COLO829 (cell line): ENCODE data around the gene FAM24B.
"Not testable (repeated sequence)": the region's sequence is repeated elsewhere in the genome, so short reads cannot be mapped to it uniquely, and the experiment has no call there.

Source experiments
- DNase-seq: peaks from one replicate; pipeline ENCODE4 v3.0.0; 2012; ENCODE audit warnings: low spot score

FAM24B gene

DNA sequence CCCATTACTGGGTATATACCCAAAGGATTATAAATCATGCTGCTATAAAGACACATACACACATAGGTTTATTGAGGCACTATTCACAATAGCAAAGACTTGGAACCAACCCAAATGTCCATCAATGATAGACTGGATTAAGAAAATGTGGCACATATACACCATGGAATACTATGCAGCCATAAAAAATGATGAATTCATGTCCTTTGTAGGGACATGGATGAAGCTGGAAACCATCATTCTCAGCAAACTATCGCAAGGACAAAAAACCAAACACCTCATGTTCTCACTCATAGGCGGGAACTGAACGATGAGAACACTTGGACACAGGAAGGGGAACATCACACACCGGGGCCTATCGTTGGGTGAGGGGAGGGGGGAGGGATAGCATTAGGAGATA is 21.3 kb downstream of the FAM24B start:
- not testable (repeated sequence) for DNase-seq

DNA sequence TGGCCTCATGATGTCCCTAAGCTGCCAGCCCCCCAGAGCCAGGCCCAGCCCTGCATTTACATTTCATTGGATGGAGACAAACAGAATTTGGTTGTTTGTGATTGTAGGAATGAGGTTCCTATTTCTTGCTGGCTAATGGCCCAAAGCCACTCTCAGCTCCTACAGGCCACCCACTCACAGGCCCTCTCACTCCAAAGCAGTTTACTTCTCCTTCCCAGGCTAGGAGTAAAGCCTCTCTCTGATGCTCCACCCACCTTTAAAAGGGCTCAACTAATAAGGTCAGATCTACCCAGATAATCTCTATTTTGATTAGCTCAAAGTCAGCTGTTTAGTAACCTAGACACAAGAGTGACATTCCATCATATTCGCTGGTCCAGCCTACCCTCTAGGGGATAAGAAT is 22.5 kb downstream of the FAM24B start:
- no peak for DNase-seq

DNA sequence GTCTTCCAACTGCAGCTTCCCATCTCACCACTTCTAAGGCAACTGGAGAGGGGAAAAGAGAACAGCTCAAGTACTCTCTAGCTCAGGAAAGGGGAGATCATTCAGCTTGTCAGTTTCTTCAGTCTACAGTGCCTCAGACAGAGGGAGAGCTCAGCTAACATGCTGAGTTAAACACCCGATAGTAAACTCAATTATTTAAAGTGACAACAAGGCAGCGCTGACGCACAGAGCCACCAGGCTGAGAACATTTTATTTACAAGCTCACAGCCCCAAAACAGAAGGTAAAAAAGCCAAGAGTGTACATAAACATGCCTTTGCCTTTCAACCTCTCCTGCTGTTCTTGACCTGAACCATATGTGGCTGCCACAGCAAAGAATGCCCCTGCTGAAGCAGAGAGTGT is 23.6 kb downstream of the FAM24B start:
- DNase-seq = no peak

DNA sequence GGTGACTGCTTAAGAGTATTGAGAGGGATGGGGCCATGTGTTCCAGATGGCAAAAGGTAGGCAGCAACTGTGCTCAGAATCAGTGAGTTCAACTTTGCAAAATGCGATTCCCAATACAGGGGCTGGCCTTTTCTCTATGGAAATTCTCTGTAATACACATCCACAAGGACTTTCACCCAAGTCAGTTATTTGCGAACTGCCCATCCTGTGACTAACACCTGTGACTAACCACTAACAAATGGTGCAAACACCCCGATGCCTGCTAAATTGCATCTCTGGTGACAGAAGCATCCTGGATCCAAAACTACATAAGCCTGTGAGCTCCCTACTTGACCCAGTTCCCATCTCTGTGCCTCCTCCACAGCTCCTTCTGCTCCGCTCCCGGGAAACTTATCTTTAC is 24.7 kb downstream of the FAM24B start:
- DNase-seq = no peak

DNA sequence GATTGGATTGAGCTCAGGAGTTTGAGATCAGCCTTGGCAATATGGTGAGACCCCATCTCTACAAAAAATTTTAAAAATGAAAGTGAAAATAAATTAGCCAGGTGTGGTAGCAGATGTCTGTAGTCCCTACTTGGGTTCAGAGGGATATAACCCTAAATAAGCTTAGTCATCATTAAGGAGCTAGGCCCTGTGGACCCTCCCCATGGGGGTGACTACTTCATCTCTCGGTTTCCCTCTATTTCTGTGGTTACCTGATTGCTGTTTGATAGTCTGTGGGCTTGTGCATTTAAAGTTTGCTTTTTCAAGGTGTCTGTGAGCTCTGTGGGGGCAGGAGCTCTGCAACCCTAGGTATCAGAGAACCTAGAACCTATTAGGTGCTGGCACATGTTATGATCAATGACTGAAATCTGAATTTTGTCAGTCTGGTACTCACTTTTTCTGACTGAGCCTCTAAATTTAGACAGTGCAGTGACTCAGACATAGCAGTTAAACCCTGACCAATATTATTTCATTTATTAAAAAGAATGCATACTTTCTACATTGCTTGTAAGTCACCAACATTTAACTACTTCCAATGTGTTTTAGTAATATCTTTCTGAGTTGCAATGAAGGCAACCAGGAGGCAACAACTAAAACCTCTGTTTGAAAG is 25.6 kb downstream of the FAM24B start:
- no peak for DNase-seq

DNA sequence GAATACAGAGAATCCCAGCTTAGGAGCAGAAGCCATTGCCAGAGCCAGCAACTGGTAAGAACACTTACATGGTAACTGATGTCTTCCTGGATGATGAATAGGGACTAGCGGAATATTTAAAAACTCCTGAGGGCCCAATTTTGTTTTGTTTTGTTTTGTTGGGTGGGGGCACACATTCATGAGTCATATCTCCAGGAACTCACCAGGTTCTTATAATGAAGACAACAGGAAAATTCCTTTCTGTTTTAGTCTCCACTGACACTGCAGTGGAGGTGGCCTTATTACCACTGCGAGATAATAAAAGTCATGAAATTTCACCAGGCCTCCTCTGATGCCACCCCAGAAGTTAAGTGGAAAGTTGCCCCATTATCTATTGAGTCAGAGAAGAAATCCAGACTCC is 27.1 kb downstream of the FAM24B start:
- DNase-seq = no peak

DNA sequence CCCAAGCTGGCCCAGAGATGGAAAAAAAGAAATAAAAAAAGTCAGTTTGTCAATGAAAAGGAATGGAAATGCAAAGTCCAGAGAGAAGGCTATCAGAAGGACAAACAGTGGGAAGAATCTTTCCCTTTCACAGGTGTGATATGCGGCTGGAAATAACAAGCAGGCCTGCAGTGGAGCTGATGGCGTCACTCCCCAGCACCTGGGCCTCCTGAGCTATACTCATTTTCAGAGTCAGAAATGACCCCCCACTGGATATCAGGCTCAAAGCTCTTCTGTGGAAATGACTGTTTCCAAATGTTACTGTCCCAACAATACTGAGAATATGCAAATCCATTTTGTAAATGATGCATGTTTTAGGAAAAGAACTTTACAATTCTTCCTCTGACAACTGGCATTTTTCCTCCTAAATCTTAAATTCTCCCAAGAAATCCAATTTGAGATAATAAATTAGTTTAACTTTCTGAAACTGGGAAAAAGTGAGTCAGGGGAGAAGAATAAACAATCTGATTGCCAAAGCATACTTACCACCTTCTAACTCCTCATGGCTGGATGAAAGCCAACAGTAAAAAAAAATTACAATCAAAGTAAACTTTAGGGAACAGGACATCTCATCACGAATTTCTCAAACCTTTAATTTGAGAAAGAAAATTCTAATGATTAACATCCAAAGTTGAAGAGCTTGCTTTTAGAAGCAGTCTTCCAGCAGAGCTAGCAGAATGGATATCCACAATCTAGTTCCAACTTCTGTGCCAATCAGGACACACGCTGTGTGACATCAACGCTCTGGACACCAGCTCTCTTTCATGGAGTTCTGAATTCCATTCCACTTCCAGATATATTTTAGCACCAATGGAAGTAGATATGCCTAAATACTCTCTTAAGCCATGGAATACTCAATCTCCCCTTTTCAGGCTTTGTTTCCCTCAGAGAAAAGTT is 28.4 kb downstream of the FAM24B start:
- no peak for DNase-seq

DNA sequence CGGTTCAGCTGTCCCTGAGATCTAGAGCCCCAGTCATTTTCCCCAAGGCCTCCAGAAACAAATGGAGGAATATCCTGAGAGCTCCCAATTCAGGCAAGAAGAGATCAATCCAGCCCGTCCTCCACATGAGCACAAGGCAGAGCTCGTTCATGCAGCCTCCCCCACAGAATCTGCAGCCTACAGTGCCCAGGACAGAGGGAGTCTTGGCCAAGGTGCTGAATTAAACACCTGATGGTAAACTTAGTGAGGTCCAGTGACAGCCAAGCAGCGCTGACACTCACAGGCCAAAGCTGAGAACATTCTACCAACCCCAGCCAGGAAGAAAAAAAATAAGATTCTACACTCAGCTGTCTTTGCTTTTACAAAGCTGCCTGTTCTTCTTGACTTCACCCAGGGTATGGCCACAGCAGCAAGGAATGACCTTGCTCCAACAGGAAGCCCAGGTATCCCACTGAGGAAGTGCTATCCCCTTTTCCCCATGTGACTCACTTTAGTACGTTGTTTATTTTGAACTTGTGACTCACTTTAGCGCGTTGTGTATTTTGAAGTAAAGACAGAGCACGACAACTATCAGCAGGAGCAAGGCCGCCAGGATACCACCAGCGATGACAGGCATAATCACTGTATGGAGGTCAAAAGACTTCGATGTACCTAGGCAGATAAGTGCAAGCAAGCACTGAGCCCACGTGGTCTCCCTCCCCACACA is 29.3 kb downstream of the FAM24B start:
- no peak for DNase-seq

DNA sequence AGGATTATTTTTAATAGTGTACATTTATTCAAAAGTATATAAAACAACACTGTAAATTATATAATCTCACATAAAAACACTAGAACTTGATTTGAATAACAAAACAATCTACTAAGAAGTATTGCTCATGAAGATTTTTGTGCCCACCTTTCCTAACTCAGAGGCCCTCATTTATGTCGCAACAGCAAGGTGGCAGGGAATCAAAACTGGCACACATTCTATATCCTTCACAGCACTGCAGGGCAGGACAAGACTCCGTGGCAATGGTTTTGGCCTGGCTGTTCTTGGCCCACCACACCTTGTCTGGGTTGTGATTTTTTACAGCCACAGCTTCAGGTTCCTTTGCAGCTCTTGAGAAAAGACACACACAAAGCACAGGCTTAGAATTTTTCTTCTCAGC is 30.3 kb downstream of the FAM24B start:
- DNase-seq = no peak

DNA sequence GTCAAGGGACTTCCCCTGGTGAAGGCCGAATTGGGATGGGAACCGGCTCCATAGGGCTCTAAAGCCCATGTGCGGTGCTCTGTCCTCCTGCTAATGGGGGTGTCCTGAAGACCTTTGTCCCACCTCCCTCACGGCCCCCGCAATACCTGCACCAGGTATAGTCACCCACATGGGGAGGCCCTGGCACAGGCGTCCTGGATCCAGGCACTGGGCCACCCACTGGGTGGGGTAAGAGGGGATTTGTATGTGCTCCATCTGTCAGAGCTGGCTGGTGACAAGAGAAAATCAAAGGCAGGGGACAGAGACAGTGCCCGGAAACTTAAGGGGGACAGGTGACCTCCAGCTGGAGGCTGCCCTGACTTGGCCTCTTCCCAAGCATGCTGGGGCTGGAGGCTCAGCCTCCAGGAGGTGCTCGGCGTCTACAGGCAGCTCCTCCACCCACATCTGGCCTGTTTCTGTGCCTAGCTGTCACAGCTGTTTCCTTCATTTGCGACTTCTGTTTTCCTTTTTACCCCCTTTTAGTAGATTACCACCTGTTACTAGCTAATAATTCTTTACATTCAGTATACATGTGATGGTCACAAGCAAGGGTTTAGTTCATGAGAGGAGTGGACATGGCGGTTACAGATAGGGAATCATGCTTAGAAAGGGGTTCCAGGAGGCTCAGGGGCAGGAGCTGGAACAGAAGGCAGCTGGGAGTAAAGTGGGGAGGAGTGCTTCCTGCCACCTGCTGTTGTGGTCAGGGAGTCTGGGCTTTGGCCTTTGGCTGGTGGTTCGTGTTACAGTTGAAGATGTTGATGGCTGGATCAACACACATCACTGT is 31.4 kb downstream of the FAM24B start:
- DNase-seq = no peak

DNA sequence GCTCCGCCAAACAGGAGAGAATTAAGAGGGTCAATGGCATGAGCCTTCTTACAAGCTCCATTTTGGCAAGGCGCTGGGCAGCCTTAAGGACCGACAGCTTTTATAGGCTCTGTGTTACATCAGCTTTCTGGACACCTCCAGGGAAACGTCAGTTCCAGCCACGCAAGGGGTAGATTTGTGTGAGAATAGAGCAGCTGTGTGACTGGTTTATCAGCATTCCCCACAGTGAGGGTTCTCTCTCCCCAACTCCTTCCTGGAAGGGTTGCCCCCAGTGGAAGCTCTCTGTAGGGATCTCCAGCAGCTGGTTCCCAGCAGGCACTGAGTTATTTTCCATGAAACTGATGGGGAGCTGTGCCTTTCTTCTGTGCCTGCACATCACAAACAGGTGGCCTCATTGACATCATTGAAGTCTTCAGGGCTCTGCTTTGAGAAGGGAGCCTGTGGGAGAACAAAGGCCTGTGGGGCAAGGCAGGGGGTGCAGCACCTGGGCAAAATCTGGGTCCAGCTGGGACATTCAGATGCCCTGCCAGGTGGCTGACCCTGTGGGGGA is 33.5 kb downstream of the FAM24B start, which contains the start of gene CUZD1:
TSS of gene CUZD1 (minus strand) at position 75 of the 550 bp plus-strand sequence. CDS start at position 61, 14 bp downstream.
- no peak for DNase-seq

DNA sequence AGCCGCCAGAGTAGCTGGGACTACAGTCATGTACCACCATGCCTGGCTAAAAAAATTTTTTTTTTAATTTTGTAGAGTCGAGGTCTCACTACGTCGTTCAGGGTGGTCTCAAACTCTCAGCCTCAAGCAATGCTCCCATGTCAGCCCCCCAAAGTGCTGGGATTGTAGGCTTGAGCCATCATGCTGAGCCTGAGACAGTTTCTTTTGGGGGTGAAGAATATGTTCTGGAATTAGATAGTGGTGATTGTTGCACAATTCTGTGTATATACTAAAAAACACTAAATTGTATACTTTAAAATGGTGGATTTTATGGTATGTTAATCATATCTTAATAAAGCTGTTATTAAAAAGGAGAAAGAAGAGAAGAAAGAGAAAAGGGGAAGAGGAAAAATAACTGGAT is 35.2 kb downstream of the FAM24B start:
- DNase-seq = no peak

DNA sequence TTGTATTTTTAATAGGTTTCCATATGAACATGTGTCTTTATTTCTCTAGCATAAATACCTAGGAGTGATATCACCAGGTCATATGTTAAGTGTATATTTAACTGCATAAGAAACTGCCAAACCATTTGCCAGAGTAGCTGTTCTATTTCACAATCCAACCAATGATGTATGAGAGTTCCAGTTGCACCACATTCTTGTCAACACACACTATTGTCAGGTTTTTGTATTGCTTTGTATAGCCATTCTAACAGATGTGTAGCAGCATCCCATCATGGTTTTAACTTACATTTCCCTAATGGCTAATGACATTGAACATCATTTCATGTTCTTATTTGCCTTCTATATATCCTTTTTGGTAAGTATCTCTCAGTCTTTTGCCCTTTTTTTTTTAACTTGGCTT is 37.8 kb downstream of the FAM24B start:
- no peak for DNase-seq

DNA sequence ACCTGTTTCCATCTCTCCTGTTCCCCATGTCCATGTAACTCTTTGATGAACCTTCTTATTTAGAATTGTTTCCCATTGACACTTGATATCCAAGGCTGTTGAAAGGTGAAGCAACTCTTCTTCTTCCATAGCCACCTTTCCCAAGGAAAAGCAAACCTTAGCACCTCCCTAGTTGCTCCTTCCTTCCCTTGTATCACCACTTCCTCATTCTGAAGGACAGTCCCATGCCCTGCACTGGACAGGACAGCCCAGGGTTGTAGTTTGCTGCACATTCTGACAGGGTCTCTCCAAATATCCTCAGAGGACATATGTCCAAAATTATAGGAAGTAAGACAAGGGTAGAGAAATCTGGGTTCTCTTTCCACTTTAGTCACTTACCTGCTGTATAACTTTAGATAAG is 39.9 kb downstream of the FAM24B start:
- DNase-seq = no peak

DNA sequence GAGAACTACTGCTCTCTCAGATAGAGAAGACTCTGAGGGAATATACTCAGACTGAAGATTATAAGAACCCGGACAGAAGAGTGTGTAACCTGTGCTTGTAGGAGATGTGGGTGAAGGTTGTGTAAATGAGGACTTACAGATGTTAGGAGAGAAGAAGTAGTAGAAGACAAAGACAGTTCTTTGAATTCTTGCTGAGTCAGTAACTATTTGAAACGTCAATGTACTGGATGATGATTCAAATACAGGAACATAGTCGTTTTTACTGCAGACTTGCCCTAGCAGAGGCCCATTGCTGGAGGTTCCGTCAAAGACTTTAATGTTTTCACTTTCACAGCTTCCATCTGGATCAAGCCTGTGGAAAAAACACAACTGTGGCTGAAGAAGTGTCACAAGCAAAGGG is 40.5 kb downstream of the FAM24B start:
- DNase-seq = no peak

DNA sequence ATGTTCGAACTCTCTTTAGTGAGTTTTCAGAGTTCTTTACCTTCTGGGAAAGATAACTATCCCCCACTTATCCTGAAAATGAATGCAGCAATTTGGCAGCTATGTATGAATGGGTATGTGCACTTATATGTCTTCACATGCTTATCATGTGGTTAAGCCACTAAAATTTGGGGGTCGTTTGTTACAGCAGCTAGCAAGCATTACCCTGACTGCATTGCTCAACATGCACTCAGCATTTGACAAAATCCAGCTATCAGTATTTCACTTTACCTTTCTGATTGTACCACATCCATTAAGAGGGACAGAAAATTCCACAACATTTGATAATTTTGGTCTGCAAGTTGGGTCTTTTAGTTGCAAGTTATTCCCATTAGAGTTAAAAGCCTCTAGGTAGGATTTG is 43.5 kb downstream of the FAM24B start:
- no peak for DNase-seq

DNA sequence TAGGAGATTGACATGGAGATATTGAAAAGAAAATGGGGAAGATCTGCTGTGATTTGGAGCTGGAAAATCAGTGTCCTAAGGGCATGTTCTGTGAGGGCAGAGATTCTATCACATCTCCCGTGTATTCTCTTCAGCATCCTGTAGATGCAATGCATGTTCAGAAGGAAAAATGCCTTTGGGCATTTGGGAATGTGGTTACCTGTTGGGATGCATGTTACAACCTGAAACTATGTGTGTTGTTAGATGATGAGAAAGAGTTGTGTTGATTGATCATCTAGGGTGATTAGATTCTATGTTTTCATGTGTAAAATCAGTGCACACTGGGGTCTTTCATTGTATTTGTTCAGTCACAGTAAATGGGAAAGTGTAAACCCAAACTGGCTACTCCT is 48.4 kb downstream of the FAM24B start:
- DNase-seq = no peak

DNA sequence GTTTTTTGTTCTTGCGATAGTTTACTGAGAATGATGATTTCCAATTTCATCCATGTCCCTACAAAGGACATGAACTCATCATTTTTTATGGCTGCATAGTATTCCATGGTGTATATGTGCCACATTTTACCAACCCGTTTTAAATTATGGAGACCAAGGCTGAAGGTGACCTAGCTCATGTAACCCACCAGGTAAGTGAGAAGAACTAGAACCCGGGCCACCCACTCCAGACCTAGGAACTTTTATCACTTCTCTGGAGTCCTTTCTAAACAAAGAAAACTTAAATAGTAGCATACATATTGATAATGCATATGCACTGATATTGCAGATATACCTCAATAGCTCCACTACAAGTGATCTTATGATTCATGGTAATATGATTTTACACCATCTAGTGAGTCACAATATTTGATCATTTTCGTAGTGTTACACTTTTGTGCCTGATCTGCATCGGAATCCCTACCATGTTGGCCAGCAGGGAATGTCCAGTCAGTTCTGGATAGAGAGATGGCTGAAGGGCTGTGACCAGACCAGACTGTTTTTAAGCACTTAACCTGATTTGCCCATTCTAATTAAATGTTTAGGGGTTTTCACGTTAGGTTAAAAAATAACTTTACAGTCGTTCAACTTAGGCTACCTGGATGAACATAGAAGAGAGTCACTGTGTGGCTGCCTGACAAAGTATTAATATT is 49.0 kb downstream of the FAM24B start:
- no peak for DNase-seq

DNA sequence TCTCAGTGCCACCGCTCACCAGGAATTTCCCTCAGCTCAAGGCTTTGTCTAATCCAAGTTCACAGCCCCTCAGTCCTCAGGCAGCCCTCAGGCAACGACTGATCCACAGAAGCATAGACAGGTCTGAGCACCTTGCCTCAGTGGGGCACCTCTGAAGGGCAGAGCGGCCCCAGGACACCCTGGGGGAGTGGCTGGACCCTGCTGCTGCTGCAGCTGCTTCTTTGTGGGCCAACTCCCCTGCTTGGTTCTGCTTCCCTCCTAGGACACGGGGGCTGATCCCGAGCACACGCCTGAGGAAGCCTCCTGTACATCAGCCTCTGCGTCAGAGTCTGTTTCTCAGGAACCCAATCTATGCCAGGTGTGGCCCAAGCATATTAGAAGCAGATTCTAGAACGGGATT is 49.9 kb downstream of the FAM24B start:
- DNase-seq = no peak

DNA sequence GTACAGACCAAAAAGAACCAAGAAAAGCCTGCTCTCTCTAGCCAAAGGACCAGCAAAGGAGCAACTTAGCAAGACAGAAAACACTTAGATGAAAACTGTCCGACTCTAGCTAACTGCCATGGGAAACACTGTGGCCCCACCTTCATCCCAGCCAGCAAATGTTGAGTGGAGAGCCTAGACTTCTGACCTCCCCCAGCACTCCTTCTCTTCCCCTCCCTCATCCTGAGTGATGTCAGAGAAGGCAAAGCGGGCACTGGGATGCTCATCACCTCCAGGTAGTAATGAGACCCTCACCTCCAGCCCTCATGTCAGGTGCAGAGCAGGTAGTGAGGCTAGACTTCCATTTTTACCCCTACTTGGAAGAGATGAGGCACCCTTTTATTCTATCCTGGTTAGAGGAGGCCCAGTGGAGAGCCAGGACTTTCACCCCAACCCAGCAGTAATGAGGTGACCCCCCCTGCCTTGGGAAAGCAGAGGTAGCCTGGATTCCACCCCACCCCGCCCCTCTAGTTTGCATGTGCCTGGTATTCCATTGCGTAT is 50.6 kb downstream of the FAM24B start:
- no peak for DNase-seq

DNA sequence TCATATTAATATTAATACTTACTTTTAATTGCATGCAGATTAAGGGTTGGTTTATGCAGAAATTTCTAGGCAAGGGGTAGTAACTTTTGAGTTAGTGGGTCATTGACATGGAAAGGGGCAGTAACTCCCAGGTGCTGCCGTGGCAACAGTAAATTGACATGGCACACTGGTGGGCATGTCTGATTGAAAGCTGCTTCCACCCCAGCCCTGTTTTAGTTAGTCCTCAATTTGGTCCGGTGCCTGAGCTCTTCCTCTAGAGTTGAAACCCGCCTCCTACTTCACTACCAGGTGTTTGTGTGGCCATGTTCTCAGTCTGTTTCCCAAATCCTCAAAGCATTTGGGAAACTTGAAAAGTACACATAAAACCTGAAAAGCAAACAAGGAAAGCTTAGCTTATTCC is 52.1 kb downstream of the FAM24B start:
- DNase-seq = no peak
